ENCODE measurements around the gene VEGFB. TPM values are rescaled to one million over a fixed set of nuclear protein-coding genes. Genes with fewer than 3 reads are reported as not detected.

Gene VEGFB
- total RNA-seq, 1 donor from 2014 or later = 44.9 TPM

- H3K27me3 ChIP-seq = no peaks in the 10 kb centered on the region
- H3K4me3 ChIP-seq = no peak overlapping the region
- intact Hi-C loops (cut with DNase I) = no loop called here
- peaks cover 35% of the 10 kb centered on the region for H3K4me1 ChIP-seq
- DNase-seq (ENCODE audit: extremely low spot score in 2 of 2) = no peak
- no peak overlapping the region for H3K27ac ChIP-seq
- TF ChIP-seq POLR2AphosphoS5 (IDR thresholded peaks at IDR 0.05; ENCODE audit: insufficient read depth in 1 of 2, low read depth in 1 of 2) (no peak), POLR2A (IDR thresholded peaks at IDR 0.05) (no peak)
- TF ChIP-seq, protein P1, sequence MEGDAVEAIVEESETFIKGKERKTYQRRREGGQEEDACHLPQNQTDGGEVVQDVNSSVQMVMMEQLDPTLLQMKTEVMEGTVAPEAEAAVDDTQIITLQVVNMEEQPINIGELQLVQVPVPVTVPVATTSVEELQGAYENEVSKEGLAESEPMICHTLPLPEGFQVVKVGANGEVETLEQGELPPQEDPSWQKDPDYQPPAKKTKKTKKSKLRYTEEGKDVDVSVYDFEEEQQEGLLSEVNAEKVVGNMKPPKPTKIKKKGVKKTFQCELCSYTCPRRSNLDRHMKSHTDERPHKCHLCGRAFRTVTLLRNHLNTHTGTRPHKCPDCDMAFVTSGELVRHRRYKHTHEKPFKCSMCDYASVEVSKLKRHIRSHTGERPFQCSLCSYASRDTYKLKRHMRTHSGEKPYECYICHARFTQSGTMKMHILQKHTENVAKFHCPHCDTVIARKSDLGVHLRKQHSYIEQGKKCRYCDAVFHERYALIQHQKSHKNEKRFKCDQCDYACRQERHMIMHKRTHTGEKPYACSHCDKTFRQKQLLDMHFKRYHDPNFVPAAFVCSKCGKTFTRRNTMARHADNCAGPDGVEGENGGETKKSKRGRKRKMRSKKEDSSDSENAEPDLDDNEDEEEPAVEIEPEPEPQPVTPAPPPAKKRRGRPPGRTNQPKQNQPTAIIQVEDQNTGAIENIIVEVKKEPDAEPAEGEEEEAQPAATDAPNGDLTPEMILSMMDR (IDR thresholded peaks at IDR 0.05) = no peak
- H3K9me3 ChIP-seq = no peaks in the 10 kb centered on the region
- H3K36me3 ChIP-seq = peaks cover 0 to 27% of the 10 kb centered on the region in 2 donors
Measured at GRCh38 chr11:64254326-64254725, 19.9 kb downstream of the VEGFB start.

DNA sequence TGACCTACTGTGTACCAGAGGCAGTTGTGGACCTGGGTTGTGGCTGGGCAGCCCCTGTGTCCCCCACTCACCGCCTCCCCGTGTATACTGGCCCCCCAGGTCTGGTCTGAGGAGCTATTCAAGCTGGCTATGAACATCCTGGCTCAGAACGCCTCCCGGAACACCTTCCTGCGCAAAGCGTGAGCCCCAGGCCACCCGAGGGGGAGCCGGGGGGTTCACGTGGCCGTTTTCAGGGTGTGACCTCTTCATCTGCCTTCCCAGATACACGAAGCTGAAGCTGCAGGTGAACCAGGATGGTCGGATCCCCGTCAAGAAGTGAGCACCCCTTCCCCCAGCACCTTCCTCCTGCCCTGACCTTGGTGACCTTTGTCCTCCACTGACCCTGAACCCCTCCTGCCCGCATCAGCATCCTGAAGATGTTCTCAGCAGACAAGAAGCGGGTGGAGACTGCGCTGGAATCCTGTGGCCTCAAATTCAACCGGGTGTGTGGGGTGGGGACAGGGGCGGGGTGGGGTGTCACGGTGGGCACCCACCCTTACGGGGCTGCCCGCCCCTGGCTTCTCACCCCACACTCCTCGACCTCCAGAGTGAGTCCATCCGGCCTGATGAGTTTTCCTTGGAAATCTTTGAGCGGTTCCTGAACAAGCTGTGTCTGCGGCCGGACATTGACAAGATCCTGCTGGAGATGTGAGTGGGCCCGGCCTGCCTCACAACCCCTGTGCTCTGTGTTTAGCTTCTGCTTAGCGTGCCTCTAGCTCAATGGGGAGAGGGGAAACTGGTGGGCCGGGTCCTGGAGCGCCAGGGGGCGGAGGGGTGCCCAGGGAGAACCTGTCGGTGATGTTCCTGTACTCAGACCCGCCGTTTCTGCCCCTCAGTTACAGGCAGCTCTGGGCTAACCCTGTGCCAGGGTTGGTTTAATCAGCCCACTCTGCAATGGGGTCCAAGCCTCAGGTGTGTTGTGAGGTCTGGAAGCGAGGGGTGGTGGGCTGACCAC, 21.0 kb downstream of the VEGFB start:
- peaks cover 0 to 33% of the 10 kb centered on the region in 2 donors for H3K36me3 ChIP-seq
- H3K27ac ChIP-seq = no peak overlapping the region
- H3K4me1 ChIP-seq = peaks cover 33% of the 10 kb centered on the region
- H3K9me3 ChIP-seq = no peaks in the 10 kb centered on the region
- TF ChIP-seq, protein P1 (IDR thresholded peaks at IDR 0.05) = no peak
- TF ChIP-seq POLR2AphosphoS5 (IDR thresholded peaks at IDR 0.05; ENCODE audit: insufficient read depth in 1 of 2, low read depth in 1 of 2) = no peak
- no peak for TF ChIP-seq POLR2A (IDR thresholded peaks at IDR 0.05)
- H3K27me3 ChIP-seq = no peaks in the 10 kb centered on the region
- intact Hi-C loops (cut with DNase I) = no loop called here
- no peak overlapping the region for H3K4me3 ChIP-seq
- no peak for DNase-seq (ENCODE audit: extremely low spot score in 2 of 2)

DNA sequence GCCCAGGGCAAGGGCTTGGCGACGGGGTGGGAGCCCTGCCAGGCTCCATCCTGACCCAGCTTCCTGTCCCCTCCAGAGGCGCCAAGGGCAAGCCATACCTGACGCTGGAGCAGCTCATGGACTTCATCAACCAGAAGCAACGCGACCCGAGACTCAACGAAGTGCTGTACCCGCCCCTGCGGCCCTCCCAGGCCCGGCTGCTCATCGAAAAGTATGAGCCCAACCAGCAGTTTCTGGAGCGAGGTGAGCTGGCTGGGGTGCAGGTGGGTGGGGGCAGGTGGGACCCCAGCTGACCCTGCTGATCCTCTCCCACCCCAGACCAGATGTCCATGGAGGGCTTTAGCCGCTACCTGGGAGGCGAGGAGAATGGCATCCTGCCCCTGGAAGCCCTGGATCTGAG, 21.9 kb downstream of the VEGFB start:
- H3K27me3 ChIP-seq = no peaks in the 10 kb centered on the region
- H3K27ac ChIP-seq = no peak overlapping the region
- no peak overlapping the region for H3K4me3 ChIP-seq
- H3K4me1 ChIP-seq = peaks cover 25% of the 10 kb centered on the region
- TF ChIP-seq POLR2A (IDR thresholded peaks at IDR 0.05) = no peak
- TF ChIP-seq, protein P1 (IDR thresholded peaks at IDR 0.05) = no peak
- no peak for TF ChIP-seq POLR2AphosphoS5 (IDR thresholded peaks at IDR 0.05; ENCODE audit: insufficient read depth in 1 of 2, low read depth in 1 of 2)
- no peaks in the 10 kb centered on the region for H3K9me3 ChIP-seq
- no peak for DNase-seq (ENCODE audit: extremely low spot score in 2 of 2)
- peaks cover 0 to 38% of the 10 kb centered on the region in 2 donors for H3K36me3 ChIP-seq
- intact Hi-C loops (cut with DNase I) = no loop called here

- Histone ChIP-seq H3K27me3 (no peaks in the 10 kb centered on the region), H3K9me3 (no peaks in the 10 kb centered on the region), H3K4me1 (peaks cover 7% of the 10 kb centered on the region), H3K27ac (no peak overlapping the region), H3K36me3 (peaks cover 0 to 56% of the 10 kb centered on the region in 2 donors), H3K4me3 (no peak overlapping the region)
- no peak for DNase-seq (ENCODE audit: extremely low spot score in 2 of 2)
- no peak for TF ChIP-seq POLR2AphosphoS5 (IDR thresholded peaks at IDR 0.05; ENCODE audit: insufficient read depth in 1 of 2, low read depth in 1 of 2)
- TF ChIP-seq, protein P1 (IDR thresholded peaks at IDR 0.05) = no peak
- no peak for TF ChIP-seq POLR2A (IDR thresholded peaks at IDR 0.05)
- intact Hi-C loops (cut with DNase I) = no loop called here
Measured at GRCh38 chr11:64258356-64258755, 24.0 kb downstream of the VEGFB start.
